Activated CD4-positive, CD25-positive, alpha-beta regulatory T cell treated with anti-CD3 and anti-CD28 coated beads, Interleukin-2, amount 50 U/mL, for 16 hours (primary cell): ENCODE measurements around the gene SH2D3A.

Experiments
- DNase-seq: peaks from one replicate; pipeline ENCODE4 v3.0.0-alpha.2; 2020; ENCODE audit warnings: low read depth, low spot score

SH2D3A gene

GRCh38 chr19:6737873-6738786 is 29.1 kb downstream of the SH2D3A start:
- peak; percentile 55 for DNase-seq

GRCh38 chr19:6737284-6737872 is 29.9 kb downstream of the SH2D3A start, which contains the start of gene GPR108:
Gene GPR108 (minus strand): TSS chr19:6737580. CDS start chr19:6737576, 4 bp downstream.
- DNase-seq: peak; percentile 99

GRCh38 chr19:6736917-6737283 is 30.3 kb downstream of the SH2D3A start:
- no peak for DNase-seq

- peak; percentile 47 for DNase-seq
Observed at GRCh38 chr19:6736169-6736916, 30.9 kb downstream of the SH2D3A start.

- no peak for DNase-seq
Observed at GRCh38 chr19:6735181-6735911, 31.9 kb downstream of the SH2D3A start.

- no peak for DNase-seq
Observed at GRCh38 chr19:6734096-6734696, 33.0 kb downstream of the SH2D3A start.

GRCh38 chr19:6733338-6734095 is 33.7 kb downstream of the SH2D3A start:
- DNase-seq: no peak

GRCh38 chr19:6732803-6733337 is 34.4 kb downstream of the SH2D3A start:
- DNase-seq: no peak

GRCh38 chr19:6731822-6732221 is 35.4 kb downstream of the SH2D3A start:
- DNase-seq: no peak

- no peak for DNase-seq
Observed at GRCh38 chr19:6730941-6731670, 36.1 kb downstream of the SH2D3A start.

- DNase-seq: no peak
Observed at GRCh38 chr19:6730153-6730804, 37.0 kb downstream of the SH2D3A start.

- no peak for DNase-seq
Observed at GRCh38 chr19:6729573-6730152, 37.6 kb downstream of the SH2D3A start.

GRCh38 chr19:6728346-6728745 is 38.9 kb downstream of the SH2D3A start:
- DNase-seq: no peak

GRCh38 chr19:6725513-6726231 is 41.6 kb downstream of the SH2D3A start:
- DNase-seq: no peak

GRCh38 chr19:6724631-6725492 is 42.4 kb downstream of the SH2D3A start:
- no peak for DNase-seq

GRCh38 chr19:6723738-6724137 is 43.5 kb downstream of the SH2D3A start:
- no peak for DNase-seq

- no peak for DNase-seq
Observed at GRCh38 chr19:6723108-6723618, 44.1 kb downstream of the SH2D3A start.
